BE2C (cell line): ENCODE data around the gene SLC4A5. TPM values are rescaled to one million over a fixed set of nuclear protein-coding genes. Genes with fewer than 3 reads are reported as not detected.

ENCODE experiments used
- DNase-seq: peaks from one replicate; pipeline ENCODE4 v3.0.0-alpha.2; 2020
- H3K27me3 ChIP-seq: fragments of 250-450 bp; sonication (Bioruptor Pico); 2 replicates; pipeline ENCODE4 v1.5.1; 2020; ENCODE audit warnings: mild to moderate bottlenecking
- H3K36me3 ChIP-seq: fragments of 250-450 bp; sonication (Bioruptor Pico); 2 replicates; pipeline ENCODE4 v1.5.1; 2020; ENCODE audit warnings: mild to moderate bottlenecking
- H3K4me1 ChIP-seq: fragments of 250-450 bp; sonication (Bioruptor Pico); 2 replicates; pipeline ENCODE4 v1.5.1; 2020
- H3K4me3 ChIP-seq: 2 replicates; pipeline ENCODE4 v1.5.1; 2011; ENCODE audit warnings: low read depth, low read length
- H3K9me3 ChIP-seq: fragments of 250-450 bp; sonication (Bioruptor Pico); 2 replicates; pipeline ENCODE4 v1.5.1; 2020
- CTCF ChIP-seq: IDR thresholded peaks from 2 replicates; pipeline ENCODE4 v1.5.1; 2012; ENCODE audit warnings: mild to moderate bottlenecking, low read depth, low read length
- polyA plus RNA-seq: library from polyadenylated mRNA; unstranded; fragments of >200 nt; gene quantifications from one replicate; pipeline ENCODE4 v1.2.1, GENCODE V29; 2012; ENCODE audit warnings: low read depth, missing spikeins; ENCODE audit not compliant: insufficient read length, insufficient read depth

The SLC4A5 gene
- polyA plus RNA-seq, result 1.0 TPM

- TF ChIP-seq CTCF, result no peak
- Histone ChIP-seq H3K9me3 (no peaks in the 10 kb centered on the region), H3K36me3 (no peaks in the 10 kb centered on the region), H3K27me3 (no peaks in the 10 kb centered on the region), H3K4me1 (no peaks in the 10 kb centered on the region), H3K4me3 (no peak within 1 kb of the TSS)
- DNase-seq, result no peak
Observed at GRCh38 chr2:74343316-74343715, at the start of gene SLC4A5. TSS of gene SLC4A5 (minus strand) at chr2:74343416. CDS start at chr2:74315023, 28,393 bp downstream.

GRCh38 chr2:74392449-74392743, 49.2 kb upstream of the SLC4A5 start:
- Histone ChIP-seq H3K9me3 (no peaks in the 10 kb centered on the region), H3K27me3 (no peaks in the 10 kb centered on the region), H3K4me1 (no peaks in the 10 kb centered on the region), H3K36me3 (no peaks in the 10 kb centered on the region), H3K4me3 (peak overlapping the region; percentile 91)
- no peak for TF ChIP-seq CTCF
- DNase-seq, result no peak

- peak; percentile 79 for DNase-seq
- H3K27me3 ChIP-seq, result no peaks in the 10 kb centered on the region
- H3K4me1 ChIP-seq, result no peaks in the 10 kb centered on the region
- H3K4me3 ChIP-seq, result peak overlapping the region; percentile 91
- peak; percentile 82 for TF ChIP-seq CTCF
- H3K36me3 ChIP-seq, result no peaks in the 10 kb centered on the region
- H3K9me3 ChIP-seq, result no peaks in the 10 kb centered on the region
Observed at GRCh38 chr2:74391580-74392448, 48.6 kb upstream of the SLC4A5 start.

- Histone ChIP-seq H3K36me3 (no peaks in the 10 kb centered on the region), H3K27me3 (no peaks in the 10 kb centered on the region), H3K4me1 (no peaks in the 10 kb centered on the region), H3K4me3 (peak overlapping the region; percentile 91), H3K9me3 (no peaks in the 10 kb centered on the region)
- no peak for TF ChIP-seq CTCF
- no peak for DNase-seq
Observed at GRCh38 chr2:74391209-74391579, 48.0 kb upstream of the SLC4A5 start.

- Histone ChIP-seq H3K27me3 (no peaks in the 10 kb centered on the region), H3K4me1 (no peaks in the 10 kb centered on the region), H3K9me3 (no peaks in the 10 kb centered on the region), H3K4me3 (peak overlapping the region; percentile 91), H3K36me3 (no peaks in the 10 kb centered on the region)
- no peak for TF ChIP-seq CTCF
- DNase-seq, result no peak
Observed at GRCh38 chr2:74390606-74391005, 47.4 kb upstream of the SLC4A5 start.

- no peak overlapping the region for H3K4me3 ChIP-seq
- no peak for TF ChIP-seq CTCF
- DNase-seq, result no peak
- H3K9me3 ChIP-seq, result no peaks in the 10 kb centered on the region
- H3K4me1 ChIP-seq, result no peaks in the 10 kb centered on the region
- H3K36me3 ChIP-seq, result no peaks in the 10 kb centered on the region
- no peaks in the 10 kb centered on the region for H3K27me3 ChIP-seq
Observed at GRCh38 chr2:74387346-74387745, 44.1 kb upstream of the SLC4A5 start.
